Endothelial cell of umbilical vein (primary cell): Measurements from ENCODE around the gene COPS4.

Source experiments
- EZH2 ChIP-seq: IDR thresholded peaks from 2 replicates; pipeline ENCODE4 v1.6.1; 2012; ENCODE audit warnings: borderline replicate concordance, low read depth, mild to moderate bottlenecking, moderate library complexity, low read length, inconsistent platforms; ENCODE audit not compliant: severe bottlenecking
- FOS ChIP-seq: IDR thresholded peaks from 2 replicates; pipeline ENCODE4 v1.6.1; 2011; ENCODE audit warnings: mild to moderate bottlenecking, low read length, moderate library complexity, borderline replicate concordance; ENCODE audit not compliant: insufficient read depth
- GATA2 ChIP-seq: IDR thresholded peaks from 2 replicates; pipeline ENCODE4 v1.7.0; 2011; ENCODE audit warnings: low read depth, mild to moderate bottlenecking, moderate library complexity, mixed read lengths, low read length; ENCODE audit not compliant: insufficient read length, insufficient read depth
- JUN ChIP-seq: IDR thresholded peaks from 2 replicates; pipeline ENCODE4 v1.6.1; 2011; ENCODE audit warnings: borderline replicate concordance, low read depth; ENCODE audit not compliant: insufficient read length, insufficient read depth
- MYC ChIP-seq: IDR thresholded peaks from one replicate; pipeline ENCODE4 v1.6.1; 2011; ENCODE audit warnings: mild to moderate bottlenecking, low read depth, low read length
- POLR2A ChIP-seq: IDR thresholded peaks from 2 replicates; pipeline ENCODE4 v1.6.1; 2012; ENCODE audit warnings: low read depth, mild to moderate bottlenecking, control low read depth, low read length
- POLR2AphosphoS5 ChIP-seq: IDR thresholded peaks from 2 replicates; pipeline ENCODE4 v1.6.1; 2012; ENCODE audit warnings: low read depth, mild to moderate bottlenecking, control low read depth, low read length, moderate library complexity; ENCODE audit not compliant: insufficient read depth
- TF ChIP-seq, protein P1 (sequence below), 2 donors: IDR thresholded peaks; 1 replicate in 1 of 2; 2 replicates in 1 of 2; pipeline ENCODE4 v1.5.1; 2011; ENCODE audit warnings: low read length in 2 of 2, mild to moderate bottlenecking in 2 of 2, moderate library complexity in 2 of 2, control low read depth in 1 of 2, inconsistent platforms in 1 of 2, low read depth in 1 of 2; ENCODE audit not compliant: insufficient read depth in 1 of 2; ENCODE audit errors: extremely low read depth in 1 of 2
- TF ChIP-seq, protein P2 (sequence below): IDR thresholded peaks from 2 replicates; pipeline ENCODE4 v1.6.1; 2011; ENCODE audit not compliant: insufficient read depth, insufficient read length

DNA sequence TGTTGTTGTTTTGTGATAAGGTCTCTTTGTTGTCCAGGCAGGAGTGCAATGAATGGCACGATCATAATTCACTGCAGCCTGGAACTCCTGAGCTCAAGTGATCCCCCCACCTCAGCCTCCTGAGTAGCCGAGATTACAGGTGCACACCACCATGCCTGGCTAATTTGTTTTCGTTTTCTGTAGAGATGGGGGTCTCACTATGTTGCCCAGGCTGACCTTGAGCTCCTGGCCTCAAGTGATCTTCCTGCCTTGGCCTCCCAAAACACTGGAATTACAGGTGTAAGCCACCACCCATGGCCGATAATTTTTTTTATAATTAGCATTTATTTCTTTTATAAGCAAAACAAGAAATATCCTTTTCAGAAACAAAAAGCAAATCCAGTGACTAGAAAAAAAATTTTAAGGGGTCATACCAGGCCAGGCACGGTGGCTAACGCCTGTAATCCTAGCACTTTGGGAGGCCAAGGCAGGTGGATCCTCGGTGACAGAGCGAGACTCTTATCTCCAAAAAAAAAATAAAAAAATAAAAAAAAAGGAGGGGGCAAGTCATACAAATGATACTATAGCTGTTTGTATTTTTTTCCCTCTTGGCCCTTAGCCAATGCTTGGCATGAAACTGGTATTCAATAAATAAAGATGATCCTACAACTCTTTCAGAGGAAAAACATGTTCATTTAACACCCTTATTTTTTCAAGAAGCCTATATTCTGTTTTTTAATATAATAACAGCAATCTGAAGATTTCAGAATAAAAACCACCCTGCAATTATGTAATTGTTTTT lies 76.2 kb downstream of the COPS4 start:
- TF ChIP-seq, protein P1, sequence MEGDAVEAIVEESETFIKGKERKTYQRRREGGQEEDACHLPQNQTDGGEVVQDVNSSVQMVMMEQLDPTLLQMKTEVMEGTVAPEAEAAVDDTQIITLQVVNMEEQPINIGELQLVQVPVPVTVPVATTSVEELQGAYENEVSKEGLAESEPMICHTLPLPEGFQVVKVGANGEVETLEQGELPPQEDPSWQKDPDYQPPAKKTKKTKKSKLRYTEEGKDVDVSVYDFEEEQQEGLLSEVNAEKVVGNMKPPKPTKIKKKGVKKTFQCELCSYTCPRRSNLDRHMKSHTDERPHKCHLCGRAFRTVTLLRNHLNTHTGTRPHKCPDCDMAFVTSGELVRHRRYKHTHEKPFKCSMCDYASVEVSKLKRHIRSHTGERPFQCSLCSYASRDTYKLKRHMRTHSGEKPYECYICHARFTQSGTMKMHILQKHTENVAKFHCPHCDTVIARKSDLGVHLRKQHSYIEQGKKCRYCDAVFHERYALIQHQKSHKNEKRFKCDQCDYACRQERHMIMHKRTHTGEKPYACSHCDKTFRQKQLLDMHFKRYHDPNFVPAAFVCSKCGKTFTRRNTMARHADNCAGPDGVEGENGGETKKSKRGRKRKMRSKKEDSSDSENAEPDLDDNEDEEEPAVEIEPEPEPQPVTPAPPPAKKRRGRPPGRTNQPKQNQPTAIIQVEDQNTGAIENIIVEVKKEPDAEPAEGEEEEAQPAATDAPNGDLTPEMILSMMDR (IDR thresholded peaks at IDR 0.05; ENCODE audit: extremely low read depth in 1 of 2, insufficient read depth in 1 of 2, low read depth in 1 of 2, low read length in 2 of 2), result no peak
- TF ChIP-seq EZH2, result no peak
- no peak for TF ChIP-seq POLR2A
- TF ChIP-seq, protein P2, sequence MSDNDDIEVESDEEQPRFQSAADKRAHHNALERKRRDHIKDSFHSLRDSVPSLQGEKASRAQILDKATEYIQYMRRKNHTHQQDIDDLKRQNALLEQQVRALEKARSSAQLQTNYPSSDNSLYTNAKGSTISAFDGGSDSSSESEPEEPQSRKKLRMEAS, result no peak
- no peak for TF ChIP-seq POLR2AphosphoS5
- TF ChIP-seq MYC, result no peak
- TF ChIP-seq GATA2, result no peak
- no peak for TF ChIP-seq JUN
- TF ChIP-seq FOS, result no peak
